K562 (cell line): Measurements from ENCODE around the gene GIMAP1. TPM values are rescaled to one million over a fixed set of nuclear protein-coding genes. Genes with fewer than 3 reads are reported as not detected.

ENCODE experiments used
- ATAC-seq: fragments of 200-7000 bp; cut with Tn5 transposase; 3 replicates; pipeline ENCODE4 v1.9.1; 2020; ENCODE audit warnings: moderate library complexity
- BruUV-seq: library from RNA; stranded (reverse); fragments of 400-500 nt; replicated peaks from 2 replicates; lab custom pipeline; 2021; lab: Mats Ljungman, UMichigan
- CTCF ChIA-PET: fragments of 300-600 bp; formaldehyde crosslinking; extraction: SDS; loops from one replicate; lab custom pipeline; 2021; ENCODE audit warnings: low intra/inter-chr PET ratio; lab: Yijun Ruan, JAX
- POLR2A ChIA-PET: fragments of 300-600, 350-650 bp; sonication (Branson Sonifier 250); formaldehyde crosslinking; extraction: SDS; loops from one replicate; lab custom pipeline; 2021; ENCODE audit warnings: antibody characterized with exemption, inconsistent platforms; lab: Yijun Ruan, JAX
- DNase-seq, 4 experiments: peaks; one replicate each; pipeline versions ENCODE4 v3.0.0 to v3.0.0-alpha.2; 2011 to 2018; ENCODE audit warnings: low spot score in 3 of 4, mixed read lengths in 3 of 4; ENCODE audit errors: extremely low read depth in 1 of 4
- FAIRE-seq: peaks from 2 replicates; lab custom pipeline; 2011; peaks lifted over from hg19 to GRCh38; lab: Jason Lieb, UNC
- H2AFZ ChIP-seq: 2 replicates; pipeline ENCODE4 v1.6.0; 2011; ENCODE audit warnings: low read depth, low read length, control low read depth, inconsistent platforms
- H3K27ac ChIP-seq: fragments of 200-600 bp; 3 replicates; pipeline ENCODE4 v1.8.0; 2011; ENCODE audit warnings: low read depth, mild to moderate bottlenecking, control low read depth, inconsistent platforms, low read length, moderate library complexity, mixed read lengths; ENCODE audit errors: extremely low read depth
- H3K27me3 ChIP-seq, 2 experiments: fragments of 300-600 bp in 1 of 2; 2 replicates in 1 of 2; 3 replicates in 1 of 2; pipeline versions ENCODE4 v1.6.0 to v1.8.0; 2011; ENCODE audit warnings: inconsistent platforms in 2 of 2, low read length in 2 of 2, mild to moderate bottlenecking in 1 of 2, mixed read lengths in 1 of 2, moderate library complexity in 1 of 2; ENCODE audit not compliant: control insufficient read depth in 2 of 2, insufficient read depth in 2 of 2
- H3K36me3 ChIP-seq: fragments of 300-600 bp; 3 replicates; pipeline ENCODE4 v1.8.0; 2011; ENCODE audit warnings: mild to moderate bottlenecking, low read length, inconsistent platforms; ENCODE audit not compliant: control insufficient read depth, insufficient read depth
- H3K4me1 ChIP-seq, 2 experiments: fragments of 200-600 bp in 1 of 2; replicated peaks in 1 of 2; 2 replicates in 1 of 2; 3 replicates in 1 of 2; pipeline versions ENCODE4 v1.5.1 to v1.8.0; 2011; ENCODE audit warnings: inconsistent platforms in 2 of 2, low read length in 2 of 2, mild to moderate bottlenecking in 1 of 2, mixed read lengths in 1 of 2, moderate library complexity in 1 of 2; ENCODE audit not compliant: control insufficient read depth in 2 of 2, insufficient read depth in 2 of 2
- H3K4me2 ChIP-seq: 2 replicates; pipeline ENCODE4 v1.6.1; 2011; ENCODE audit warnings: low read length, control low read depth, inconsistent platforms, mixed read lengths; ENCODE audit not compliant: insufficient read depth
- H3K4me3 ChIP-seq: fragments of 200-600 bp; sonication (generic), shearing (Covaris generic); 2 replicates; pipeline ENCODE4 v1.5.1; 2016; ENCODE audit warnings: control low read depth, inconsistent platforms
- H3K79me2 ChIP-seq: fragments of 200-600 bp; 3 replicates; pipeline ENCODE4 v1.8.0; 2011; ENCODE audit warnings: low read length, inconsistent platforms; ENCODE audit not compliant: control insufficient read depth, insufficient read depth
- H3K9ac ChIP-seq, 2 experiments: 2 replicates each; pipeline versions ENCODE4 v1.6.0 to v1.6.1; 2011; ENCODE audit warnings: low read depth in 2 of 2, low read length in 2 of 2, control low read depth in 1 of 2, inconsistent platforms in 1 of 2, mild to moderate bottlenecking in 1 of 2, mixed read lengths in 1 of 2; ENCODE audit not compliant: insufficient read depth in 1 of 2
- H3K9me1 ChIP-seq: one replicate; pipeline ENCODE4 v1.6.0; 2011; ENCODE audit warnings: inconsistent platforms, mild to moderate bottlenecking, low read length, moderate library complexity; ENCODE audit not compliant: control insufficient read depth, insufficient read depth
- H3K9me3 ChIP-seq: replicated peaks from 2 replicates; pipeline ENCODE4 v1.5.1; 2011; ENCODE audit warnings: low read depth, low read length, inconsistent platforms; ENCODE audit not compliant: control insufficient read depth, insufficient read depth
- H4K20me1 ChIP-seq: replicated peaks from 2 replicates; pipeline ENCODE4 v1.6.1; 2011; ENCODE audit warnings: low read length, inconsistent platforms, mixed read lengths; ENCODE audit not compliant: control insufficient read depth, insufficient read depth
- LARP7 ChIP-seq: fragments of 450-650 bp; IDR thresholded peaks from 2 replicates; pipeline ENCODE4 v1.6.1; 2016
- PHTF2 ChIP-seq: fragments of 250-450 bp; sonication (Bioruptor Pico); IDR thresholded peaks from 2 replicates; pipeline ENCODE4 v1.5.0; 2021; ENCODE audit warnings: mild to moderate bottlenecking
- POLR2B ChIP-seq: fragments of 450-650 bp; IDR thresholded peaks from 2 replicates; pipeline ENCODE4 v1.6.1; 2018; ENCODE audit warnings: low read depth; ENCODE audit not compliant: partially characterized antibody
- TAF15 ChIP-seq: fragments of 200-400 bp; formaldehyde crosslinking; IDR thresholded peaks from 2 replicates; pipeline ENCODE4 v1.6.1; 2017; ENCODE audit warnings: mild to moderate bottlenecking, low read depth, low read length, moderate library complexity
- TFAM ChIP-seq: fragments of 250-450 bp; sonication (Bioruptor Pico); conservative IDR thresholded peaks from 2 replicates; pipeline ENCODE4 v1.5.0; 2021; ENCODE audit warnings: mild to moderate bottlenecking, moderate library complexity
- YBX1 ChIP-seq: fragments of 450-650 bp; IDR thresholded peaks from 2 replicates; pipeline ENCODE4 v1.7.1; 2016; ENCODE audit warnings: mild to moderate bottlenecking
- ZNF586 ChIP-seq: fragments of 450-650 bp; formaldehyde crosslinking; conservative IDR thresholded peaks from 2 replicates; pipeline ENCODE4 v1.4.0; 2020; ENCODE audit warnings: mild to moderate bottlenecking, moderate library complexity
- WGBS: fragments of 100-300 bp; shearing (Covaris generic); methylation state at CpG from one replicate; pipeline ENCODE4 v1.1.6; 2016; ENCODE audit warnings: low coverage, mixed read lengths; ENCODE audit not compliant: insufficient coverage; ENCODE audit errors: missing lambda C conversion rate; 5-methylcytosine and 5-hydroxymethylcytosine counted together
- in situ Hi-C: fragments of 300-500 bp; cut with MboI; formaldehyde crosslinking; loops from 4 replicates; pipeline ENCODE4 v1.15.0; 2018; ENCODE audit warnings: inconsistent platforms, mixed read lengths
- intact Hi-C: fragments of 100-400 bp; cut with micrococcal nuclease; formaldehyde crosslinking; loops from 2 replicates; pipeline ENCODE4 v1.14.2; 2022
- polyA plus RNA-seq, 8 experiments: library from polyadenylated mRNA; depleted of rRNA in 4 of 8; stranded (reverse) in 5 of 8; unstranded in 3 of 8; fragments of >200 nt; fragmentation: Nextera tagmentation in 2 of 8; fragmentation: Illumina TruSeq in 1 of 8; extraction: Ambion mirVana in 2 of 8; extraction: Trizol in 1 of 8; gene quantifications; 2 replicates each; pipeline versions ENCODE4 v1.2.1 to v1.2.3, GENCODE V29; 2011 to 2014; ENCODE audit warnings: inconsistent platforms in 1 of 8, missing spikeins in 1 of 8
- total RNA-seq, 7 experiments: library from RNA; depleted of rRNA in 6 of 7; stranded (reverse); fragments of >200 nt in 6 of 7; fragmentation: Illumina TruSeq in 2 of 7; extraction: Trizol in 2 of 7; gene quantifications; 2 replicates each; pipeline versions ENCODE4 v1.2.1 to v1.2.3, GENCODE V29; 2011 to 2021; ENCODE audit warnings: low replicate concordance in 1 of 7

Gene GIMAP1
- total and polyA plus RNA-seq, 9 of the 15 experiments (the other 6 are each of a cell fraction or from before 2014, with no cell fraction given) = 0.04 to 0.13 TPM; not detected in 7

GRCh38 chr7:150742286-150742968 is 26.0 kb downstream of the GIMAP1 start:
- no peak for ATAC-seq
- Histone ChIP-seq H4K20me1 (peaks cover 5% of the 10 kb centered on the region; the same call in 1 of the 2 replicates), H3K27ac (no peak overlapping the region), H3K9ac (no peak overlapping the region), H3K4me1 (no peaks in the 10 kb centered on the region; a peak in 1 of 5 replicates), H3K4me3 (no peak overlapping the region), H3K36me3 (no peaks in the 10 kb centered on the region), H3K9me1 (no peaks in the 10 kb centered on the region), H3K9me3 (no peaks in the 10 kb centered on the region), H3K27me3 (peaks cover 9 to 33% of the 10 kb centered on the region in 2 experiments; a peak in 4 of 5 replicates), H3K79me2 (no peaks in the 10 kb centered on the region), H2AFZ (no peak overlapping the region), H3K4me2 (no peak overlapping the region)
- POLR2A ChIA-PET = interaction anchor here (0.6 to 1.5 kb wide), 4 partner anchors 10 to 312 kb away, joined by 3 to 4 read pairs (median 3); no protein-coding TSS in a partner anchor
- CTCF ChIA-PET = no interaction called here
- TF ChIP-seq TFAM (CRISPR knock-in tag) = no peak
- TF ChIP-seq TAF15 = no peak
- no peak for TF ChIP-seq LARP7
- no peak for TF ChIP-seq ZNF586 (CRISPR knock-in tag)
- no peak for TF ChIP-seq POLR2B
- no peak for TF ChIP-seq PHTF2 (CRISPR knock-in tag)
- no peak for TF ChIP-seq YBX1
- no TSS peak for BruUV-seq
- intact Hi-C loops = no loop called here
- DNase-seq = no peak
- no peak for FAIRE-seq
- in situ Hi-C loops = no loop called here
- 0% methylated on average over 14 of the region's 14 CpGs for WGBS
